ENCODE data around the gene NAV2.
A peak's percentile ranks its signal among the peaks of the same experiment; 100 is the strongest.

The NAV2 gene

DNA sequence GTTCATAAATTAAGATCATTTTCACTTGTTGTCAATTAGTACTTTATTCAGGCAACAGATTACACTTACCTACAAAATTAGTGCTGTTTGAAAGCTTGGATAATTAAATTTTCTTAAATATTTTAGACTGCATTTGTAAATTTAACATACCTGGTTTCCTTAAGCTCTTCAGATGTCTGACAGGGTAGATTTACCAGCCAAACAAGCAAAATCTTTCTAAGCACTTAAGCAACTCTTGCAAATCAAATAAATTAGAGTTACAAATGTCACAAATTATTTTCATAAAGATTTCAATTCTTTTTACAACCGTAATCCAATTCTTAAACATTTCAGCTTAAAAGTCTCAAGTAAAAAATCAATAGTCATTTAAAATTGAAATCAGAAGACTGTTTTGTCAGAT lies 317.8 kb downstream of the NAV2 start:
- H3K4me1 ChIP-seq (ENCODE audit: control insufficient read depth, insufficient read depth, low read length): peaks cover 73% of the 10 kb centered on the region
- peaks cover 19% of the 10 kb centered on the region for H3K27me3 ChIP-seq (ENCODE audit: control insufficient read depth, insufficient read depth, low read length)
- H3K4me3 ChIP-seq (ENCODE audit: low read depth, low read length): no peak overlapping the region
- peak overlapping the region; percentile 9 for H3K27ac ChIP-seq (ENCODE audit: low read depth, low read length)
- no peak overlapping the region for H3K9ac ChIP-seq (ENCODE audit: low read depth, low read length)
- H3K9me3 ChIP-seq (ENCODE audit: control insufficient read depth, insufficient read depth, low read length): no peaks in the 10 kb centered on the region
- H3K36me3 ChIP-seq (ENCODE audit: control insufficient read depth, insufficient read depth, low read length): peaks cover 1% of the 10 kb centered on the region; the same call in 1 of the 2 replicates

- Histone ChIP-seq H3K27me3 (ENCODE audit: control insufficient read depth, insufficient read depth, low read length) (peaks cover 19% of the 10 kb centered on the region), H3K27ac (ENCODE audit: low read depth, low read length) (peak overlapping the region; percentile 79), H3K4me3 (ENCODE audit: low read depth, low read length) (peak overlapping the region; percentile 20), H3K36me3 (ENCODE audit: control insufficient read depth, insufficient read depth, low read length) (peaks cover 10% of the 10 kb centered on the region), H3K4me1 (ENCODE audit: control insufficient read depth, insufficient read depth, low read length) (peaks cover 66% of the 10 kb centered on the region), H3K9me3 (ENCODE audit: control insufficient read depth, insufficient read depth, low read length) (no peaks in the 10 kb centered on the region), H3K9ac (ENCODE audit: low read depth, low read length) (no peak overlapping the region)
These were observed 318.7 kb downstream of the NAV2 start for GRCh38 chr11:20031155-20032001.

DNA sequence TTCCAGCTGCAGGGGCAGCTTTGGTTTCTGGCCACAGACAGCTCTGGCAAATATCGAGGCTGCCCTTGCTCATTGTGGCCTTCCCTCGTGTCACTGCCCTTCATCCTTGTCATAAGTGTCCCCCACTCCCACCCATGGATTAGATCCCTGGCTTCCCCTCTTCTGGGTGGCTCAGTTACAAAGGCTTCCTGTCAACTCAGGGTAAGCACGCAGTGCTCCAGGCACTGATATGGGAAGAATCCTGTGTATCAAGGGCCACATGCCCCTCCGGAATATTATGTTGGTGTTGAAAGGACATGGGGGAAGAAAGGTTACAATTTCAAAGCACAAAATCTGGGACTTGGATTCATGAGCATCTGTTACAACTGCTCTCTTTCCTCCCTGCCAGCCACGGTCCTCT lies 319.5 kb downstream of the NAV2 start:
- Histone ChIP-seq H3K36me3 (ENCODE audit: control insufficient read depth, insufficient read depth, low read length) (peaks cover 18% of the 10 kb centered on the region), H3K4me1 (ENCODE audit: control insufficient read depth, insufficient read depth, low read length) (peaks cover 67% of the 10 kb centered on the region), H3K27ac (ENCODE audit: low read depth, low read length) (peak overlapping the region; percentile 79), H3K4me3 (ENCODE audit: low read depth, low read length) (no peak overlapping the region), H3K9ac (ENCODE audit: low read depth, low read length) (no peak overlapping the region), H3K27me3 (ENCODE audit: control insufficient read depth, insufficient read depth, low read length) (peaks cover 19% of the 10 kb centered on the region), H3K9me3 (ENCODE audit: control insufficient read depth, insufficient read depth, low read length) (no peaks in the 10 kb centered on the region)

GRCh38 chr11:20032577-20033260 lies 320.1 kb downstream of the NAV2 start:
- H3K36me3 ChIP-seq (ENCODE audit: control insufficient read depth, insufficient read depth, low read length): peaks cover 24% of the 10 kb centered on the region
- no peak overlapping the region for H3K9ac ChIP-seq (ENCODE audit: low read depth, low read length)
- peaks cover 70% of the 10 kb centered on the region for H3K4me1 ChIP-seq (ENCODE audit: control insufficient read depth, insufficient read depth, low read length)
- no peaks in the 10 kb centered on the region for H3K9me3 ChIP-seq (ENCODE audit: control insufficient read depth, insufficient read depth, low read length)
- no peak overlapping the region for H3K27ac ChIP-seq (ENCODE audit: low read depth, low read length)
- peaks cover 19% of the 10 kb centered on the region for H3K27me3 ChIP-seq (ENCODE audit: control insufficient read depth, insufficient read depth, low read length)
- H3K4me3 ChIP-seq (ENCODE audit: low read depth, low read length): no peak overlapping the region

DNA sequence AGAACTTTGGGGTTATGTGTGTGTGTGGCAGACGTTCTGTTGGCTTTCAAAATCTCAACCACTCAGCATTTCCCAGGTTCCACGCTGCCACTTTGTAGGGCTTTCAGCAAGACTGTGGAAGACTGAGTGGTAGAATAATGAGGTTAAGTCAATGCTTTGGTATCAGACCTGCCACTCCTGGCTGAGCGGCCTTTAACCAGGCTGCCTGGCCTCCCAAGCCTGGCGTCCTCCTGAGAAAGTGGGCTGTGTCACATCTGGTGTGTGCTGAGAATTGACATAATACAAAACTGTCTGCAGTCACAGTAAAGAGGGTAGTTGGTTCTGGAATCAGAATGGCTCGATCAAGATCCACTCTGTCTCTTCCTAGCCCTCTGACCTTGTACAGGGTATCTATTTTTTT lies 321.2 kb downstream of the NAV2 start:
- no peak overlapping the region for H3K9ac ChIP-seq (ENCODE audit: low read depth, low read length)
- H3K27ac ChIP-seq (ENCODE audit: low read depth, low read length): no peak overlapping the region
- peaks cover 33% of the 10 kb centered on the region for H3K36me3 ChIP-seq (ENCODE audit: control insufficient read depth, insufficient read depth, low read length)
- H3K27me3 ChIP-seq (ENCODE audit: control insufficient read depth, insufficient read depth, low read length): peaks cover 10% of the 10 kb centered on the region
- no peak overlapping the region for H3K4me3 ChIP-seq (ENCODE audit: low read depth, low read length)
- H3K4me1 ChIP-seq (ENCODE audit: control insufficient read depth, insufficient read depth, low read length): peaks cover 66% of the 10 kb centered on the region
- H3K9me3 ChIP-seq (ENCODE audit: control insufficient read depth, insufficient read depth, low read length): no peaks in the 10 kb centered on the region

- Histone ChIP-seq H3K4me3 (ENCODE audit: low read depth, low read length) (no peak overlapping the region), H3K9me3 (ENCODE audit: control insufficient read depth, insufficient read depth, low read length) (no peaks in the 10 kb centered on the region), H3K27ac (ENCODE audit: low read depth, low read length) (no peak overlapping the region), H3K9ac (ENCODE audit: low read depth, low read length) (no peak overlapping the region), H3K36me3 (ENCODE audit: control insufficient read depth, insufficient read depth, low read length) (peaks cover 44% of the 10 kb centered on the region), H3K27me3 (ENCODE audit: control insufficient read depth, insufficient read depth, low read length) (no peaks in the 10 kb centered on the region), H3K4me1 (ENCODE audit: control insufficient read depth, insufficient read depth, low read length) (peaks cover 55% of the 10 kb centered on the region)
These were observed 322.3 kb downstream of the NAV2 start for GRCh38 chr11:20034941-20035340.

GRCh38 chr11:20035375-20035700 lies 322.7 kb downstream of the NAV2 start:
- no peak overlapping the region for H3K9ac ChIP-seq (ENCODE audit: low read depth, low read length)
- H3K36me3 ChIP-seq (ENCODE audit: control insufficient read depth, insufficient read depth, low read length): peaks cover 48% of the 10 kb centered on the region
- H3K27ac ChIP-seq (ENCODE audit: low read depth, low read length): no peak overlapping the region
- H3K27me3 ChIP-seq (ENCODE audit: control insufficient read depth, insufficient read depth, low read length): no peaks in the 10 kb centered on the region
- no peaks in the 10 kb centered on the region for H3K9me3 ChIP-seq (ENCODE audit: control insufficient read depth, insufficient read depth, low read length)
- H3K4me3 ChIP-seq (ENCODE audit: low read depth, low read length): no peak overlapping the region
- H3K4me1 ChIP-seq (ENCODE audit: control insufficient read depth, insufficient read depth, low read length): peaks cover 51% of the 10 kb centered on the region

- Histone ChIP-seq H3K27ac (ENCODE audit: low read depth, low read length) (no peak overlapping the region), H3K4me3 (ENCODE audit: low read depth, low read length) (no peak overlapping the region)
These were observed 323.3 kb downstream of the NAV2 start for GRCh38 chr11:20035701-20036601.

GRCh38 chr11:20036626-20037335 lies 324.1 kb downstream of the NAV2 start:
- Histone ChIP-seq H3K9ac (ENCODE audit: low read depth, low read length) (no peak overlapping the region), H3K4me1 (ENCODE audit: control insufficient read depth, insufficient read depth, low read length) (peaks cover 39% of the 10 kb centered on the region), H3K36me3 (ENCODE audit: control insufficient read depth, insufficient read depth, low read length) (peaks cover 55% of the 10 kb centered on the region), H3K4me3 (ENCODE audit: low read depth, low read length) (no peak overlapping the region), H3K9me3 (ENCODE audit: control insufficient read depth, insufficient read depth, low read length) (no peaks in the 10 kb centered on the region), H3K27ac (ENCODE audit: low read depth, low read length) (no peak overlapping the region), H3K27me3 (ENCODE audit: control insufficient read depth, insufficient read depth, low read length) (no peaks in the 10 kb centered on the region)

More at GRCh38 chr11:20035701-20036601, 323.3 kb downstream of the NAV2 start:
- Histone ChIP-seq H3K4me1 (ENCODE audit: control insufficient read depth, insufficient read depth, low read length) (peaks cover 44% of the 10 kb centered on the region), H3K9me3 (ENCODE audit: control insufficient read depth, insufficient read depth, low read length) (no peaks in the 10 kb centered on the region), H3K9ac (ENCODE audit: low read depth, low read length) (no peak overlapping the region), H3K36me3 (ENCODE audit: control insufficient read depth, insufficient read depth, low read length) (peaks cover 54% of the 10 kb centered on the region), H3K27me3 (ENCODE audit: control insufficient read depth, insufficient read depth, low read length) (no peaks in the 10 kb centered on the region)

DNA sequence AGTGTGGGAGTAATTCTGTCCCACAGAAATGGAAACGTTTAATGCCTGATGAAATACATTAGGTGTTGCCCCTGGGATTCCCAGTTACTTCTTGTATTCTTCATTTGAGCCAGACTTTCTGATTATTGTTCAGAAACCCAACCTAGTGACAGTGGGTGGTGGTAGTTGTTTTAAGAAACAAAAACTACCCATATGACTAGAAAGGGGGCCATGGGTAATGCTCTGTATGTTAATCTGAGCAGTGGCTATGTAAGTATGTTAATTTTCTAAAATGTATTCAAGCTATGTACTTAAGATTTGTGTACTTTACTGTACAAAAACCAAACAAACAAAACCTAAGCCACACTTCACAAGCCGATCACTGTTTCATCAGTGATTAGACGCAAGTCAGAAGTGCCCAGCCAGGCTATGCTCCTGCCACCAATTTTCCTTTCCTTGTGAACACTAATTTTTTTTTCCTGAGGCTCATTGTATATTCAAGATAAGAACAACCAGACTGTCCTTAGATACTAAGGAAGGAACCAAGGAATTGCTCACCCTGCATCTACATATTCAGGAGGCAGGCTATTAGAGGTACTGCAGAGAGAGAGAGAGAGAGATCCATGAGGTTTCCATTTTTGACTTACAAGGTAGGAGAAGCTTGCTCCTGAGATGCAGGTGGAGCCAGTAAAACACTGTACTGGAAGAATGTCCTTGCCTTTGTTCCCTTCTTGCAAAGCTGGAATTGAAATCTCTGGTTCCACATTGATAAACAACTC lies 324.9 kb downstream of the NAV2 start:
- Histone ChIP-seq H3K27me3 (ENCODE audit: control insufficient read depth, insufficient read depth, low read length) (no peaks in the 10 kb centered on the region), H3K27ac (ENCODE audit: low read depth, low read length) (no peak overlapping the region), H3K4me3 (ENCODE audit: low read depth, low read length) (no peak overlapping the region), H3K9me3 (ENCODE audit: control insufficient read depth, insufficient read depth, low read length) (no peaks in the 10 kb centered on the region), H3K9ac (ENCODE audit: low read depth, low read length) (no peak overlapping the region), H3K36me3 (ENCODE audit: control insufficient read depth, insufficient read depth, low read length) (peaks cover 55% of the 10 kb centered on the region), H3K4me1 (ENCODE audit: control insufficient read depth, insufficient read depth, low read length) (peaks cover 39% of the 10 kb centered on the region)
